ENCODE results near the gene KLHL13.

GRCh38 chrX:118129681-118130080 lies 13.1 kb upstream of the KLHL13 start:
- TF ChIP-seq CREB5 (CRISPR knock-in tag; IDR thresholded peaks at IDR 0.05; ENCODE audit: low read depth) (no peak), ARNTL (CRISPR knock-in tag; IDR thresholded peaks at IDR 0.05; ENCODE audit: borderline replicate concordance, low read depth) (no peak), ISL1 (CRISPR knock-in tag; IDR thresholded peaks at IDR 0.05) (no peak), PATZ1 (CRISPR knock-in tag; IDR thresholded peaks at IDR 0.05; ENCODE audit: borderline replicate concordance) (no peak), TCF4 (CRISPR knock-in tag; IDR thresholded peaks at IDR 0.05; ENCODE audit: borderline replicate concordance) (no peak)
